NOMO-1 treated with dmso at 0.1 percent for 144 hours (cell line): ENCODE data around the gene BAZ1A.

Experiments used
- DNase-seq: peaks from one replicate; lab custom pipeline; 2025; ENCODE audit not compliant: unreplicated experiment; lab: John Stamatoyannopoulos, UW

Gene BAZ1A

GRCh38 chr14:34875031-34875922, at the start of gene BAZ1A:
Gene BAZ1A (minus strand): TSS chr14:34875360. CDS start chr14:34874604, 756 bp downstream.
- peak; percentile 50 for DNase-seq

- DNase-seq = no peak
Measured at GRCh38 chr14:34920339-34920738, 45.2 kb upstream of the BAZ1A start.

- DNase-seq = no peak
Measured at GRCh38 chr14:34913619-34914018, 38.5 kb upstream of the BAZ1A start.

- DNase-seq = no peak
Measured at GRCh38 chr14:34912966-34913365, 37.8 kb upstream of the BAZ1A start.

GRCh38 chr14:34912182-34912581, 37.0 kb upstream of the BAZ1A start:
- DNase-seq = no peak

- DNase-seq = no peak
Measured at GRCh38 chr14:34911209-34912150, 36.3 kb upstream of the BAZ1A start.

- DNase-seq = no peak
Measured at GRCh38 chr14:34906287-34906686, 31.1 kb upstream of the BAZ1A start.

- DNase-seq = no peak
Measured at GRCh38 chr14:34895277-34895676, 20.1 kb upstream of the BAZ1A start.

- no peak for DNase-seq
Measured at GRCh38 chr14:34890937-34891336, 15.8 kb upstream of the BAZ1A start.

- no peak for DNase-seq
Measured at GRCh38 chr14:34888186-34888585, 13.0 kb upstream of the BAZ1A start.

- DNase-seq = peak; percentile 35
Measured at GRCh38 chr14:34883954-34884353, 8.8 kb upstream of the BAZ1A start.

GRCh38 chr14:34874386-34875030, 652 bp downstream of the BAZ1A start:
- DNase-seq = peak; percentile 49

GRCh38 chr14:34873589-34874385, 1.4 kb downstream of the BAZ1A start:
- DNase-seq = peak; percentile 97

- no peak for DNase-seq
Measured at GRCh38 chr14:34872822-34873588, 2.2 kb downstream of the BAZ1A start.

GRCh38 chr14:34867199-34867598, 8.0 kb downstream of the BAZ1A start:
- no peak for DNase-seq

- no peak for DNase-seq
Measured at GRCh38 chr14:34865889-34866574, 9.1 kb downstream of the BAZ1A start.

GRCh38 chr14:34863844-34864243, 11.3 kb downstream of the BAZ1A start:
- DNase-seq = no peak

GRCh38 chr14:34858765-34859164, 16.4 kb downstream of the BAZ1A start:
- no peak for DNase-seq
